Dendritic cell treated with granulocyte-macrophage colony-stimulating factor and Interleukin-4, amounts not matched to agents 40 ng/mL and 50 ng/mL, for 4 days (primary cell): ENCODE results near the gene GCK.

ENCODE experiments used
- H3K27ac Mint-ChIP-seq: one replicate; pipeline ENCODE4 v1.8.0; 2022; ENCODE audit warnings: mild to moderate bottlenecking, mixed read lengths
- H3K27me3 Mint-ChIP-seq: one replicate; pipeline ENCODE4 v1.8.0; 2022; ENCODE audit warnings: mild to moderate bottlenecking, mixed read lengths
- H3K36me3 Mint-ChIP-seq: one replicate; pipeline ENCODE4 v1.8.0; 2022; ENCODE audit warnings: low read depth, mixed read lengths
- H3K4me1 Mint-ChIP-seq: one replicate; pipeline ENCODE4 v1.8.0; 2022; ENCODE audit warnings: low read depth, mixed read lengths
- H3K4me3 Mint-ChIP-seq: one replicate; pipeline ENCODE4 v1.8.0; 2022; ENCODE audit warnings: mild to moderate bottlenecking, moderate library complexity, mixed read lengths
- H3K9me3 Mint-ChIP-seq: one replicate; pipeline ENCODE4 v1.8.0; 2022; ENCODE audit warnings: mixed read lengths
- intact Hi-C: fragments of 100-400 bp; cut with micrococcal nuclease; formaldehyde crosslinking; loops from one replicate; pipeline ENCODE4 v1.15.0; 2022

GCK gene

DNA sequence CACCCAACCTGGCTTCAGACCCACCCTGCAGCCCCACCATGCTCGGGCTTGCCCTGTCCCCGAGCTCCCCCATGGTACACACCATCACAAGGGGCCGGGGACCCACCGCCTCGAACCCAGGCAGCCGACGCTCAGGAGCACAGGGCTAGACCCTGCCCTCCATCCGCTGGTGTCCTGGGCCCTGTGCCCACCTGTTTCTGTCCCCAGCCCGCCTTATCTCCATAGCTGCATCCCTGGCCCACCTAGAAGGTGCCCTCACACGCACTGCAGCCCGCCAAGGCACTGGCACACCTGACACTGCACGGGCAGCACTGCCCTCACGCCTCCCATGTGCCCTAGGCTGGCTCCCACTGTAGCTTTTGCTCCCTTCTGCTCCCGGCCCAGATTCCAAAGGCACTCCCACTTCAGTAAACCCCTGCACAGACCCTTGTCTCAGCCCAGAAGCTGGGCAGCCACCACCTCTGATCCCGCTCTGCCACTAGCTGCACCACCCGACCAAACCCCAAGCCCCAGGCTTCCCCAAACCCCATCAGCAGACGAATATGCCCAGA is 28.7 kb upstream of the GCK start:
- Mint-ChIP-seq H3K9me3 (no peaks in the 10 kb centered on the region), H3K4me1 (peaks cover 14% of the 10 kb centered on the region), H3K27me3 (no peaks in the 10 kb centered on the region), H3K36me3 (peaks cover 16% of the 10 kb centered on the region), H3K27ac (no peak overlapping the region), H3K4me3 (no peak overlapping the region)
- intact Hi-C loops = no loop called here

DNA sequence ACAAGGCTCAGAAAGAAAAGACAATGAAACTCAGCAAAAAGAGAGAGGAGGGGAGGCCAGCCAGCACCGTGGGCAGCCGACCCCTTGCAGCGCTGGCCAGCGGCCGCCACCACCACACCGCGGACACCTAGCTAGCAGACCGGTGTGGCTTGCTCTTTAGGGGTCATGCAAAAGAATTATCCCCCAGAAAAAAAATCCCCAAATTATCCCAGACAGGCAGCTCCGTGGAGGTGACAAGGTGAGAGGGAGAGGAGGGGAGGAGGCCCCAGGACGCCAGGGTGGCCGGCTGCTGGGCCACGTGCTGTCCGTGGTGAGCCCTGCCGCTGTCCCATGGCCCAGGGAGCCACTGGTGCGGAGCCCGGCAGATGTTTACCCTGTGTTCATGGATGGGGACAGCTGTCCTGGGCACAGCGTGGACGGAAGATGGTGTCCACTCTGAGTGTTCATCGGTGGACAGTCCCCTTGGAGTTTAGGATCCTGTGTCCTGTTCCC is 28.0 kb upstream of the GCK start:
- Mint-ChIP-seq H3K9me3 (no peaks in the 10 kb centered on the region), H3K4me1 (peaks cover 19% of the 10 kb centered on the region), H3K27me3 (no peaks in the 10 kb centered on the region), H3K36me3 (peaks cover 22% of the 10 kb centered on the region), H3K4me3 (no peak overlapping the region), H3K27ac (no peak overlapping the region)
- intact Hi-C loops = no loop called here

DNA sequence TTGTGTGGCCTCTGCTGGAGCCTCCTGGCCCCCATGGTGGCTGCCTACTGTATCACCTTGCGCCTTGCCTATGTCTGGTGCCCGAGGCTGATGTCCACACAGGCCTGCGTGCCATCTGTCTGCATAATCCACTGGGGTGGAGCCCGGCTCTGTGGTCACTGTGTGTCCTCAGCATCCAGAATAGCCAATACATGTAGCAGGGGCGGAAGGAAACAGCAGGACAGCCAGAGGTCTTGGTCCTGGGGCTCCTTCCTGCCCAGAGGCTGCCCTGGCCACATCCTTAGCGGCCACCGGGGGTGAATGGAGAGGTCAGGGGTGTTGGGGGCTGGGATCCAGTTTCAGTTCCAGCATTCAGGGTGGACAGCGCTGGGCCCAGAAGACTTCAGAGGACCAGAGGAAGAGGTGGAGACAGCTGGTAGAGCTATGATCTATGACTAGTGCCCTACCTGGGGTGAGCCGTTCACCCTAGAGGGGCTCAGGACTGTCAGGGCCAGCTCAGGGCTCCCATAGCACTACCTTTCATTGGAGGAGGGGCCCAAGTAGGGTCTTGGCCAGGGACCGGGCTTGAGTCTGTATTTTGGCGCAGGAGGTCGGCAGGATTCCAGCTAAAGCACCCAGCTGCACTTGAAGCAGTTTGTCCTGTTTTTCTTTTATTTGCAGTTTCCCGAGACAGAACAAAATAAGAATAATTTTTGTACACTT is 27.4 kb upstream of the GCK start:
- Mint-ChIP-seq H3K4me3 (no peak overlapping the region), H3K27ac (no peak overlapping the region), H3K27me3 (no peaks in the 10 kb centered on the region), H3K9me3 (no peaks in the 10 kb centered on the region), H3K4me1 (peaks cover 20% of the 10 kb centered on the region), H3K36me3 (peaks cover 28% of the 10 kb centered on the region)
- intact Hi-C loops = no loop called here

DNA sequence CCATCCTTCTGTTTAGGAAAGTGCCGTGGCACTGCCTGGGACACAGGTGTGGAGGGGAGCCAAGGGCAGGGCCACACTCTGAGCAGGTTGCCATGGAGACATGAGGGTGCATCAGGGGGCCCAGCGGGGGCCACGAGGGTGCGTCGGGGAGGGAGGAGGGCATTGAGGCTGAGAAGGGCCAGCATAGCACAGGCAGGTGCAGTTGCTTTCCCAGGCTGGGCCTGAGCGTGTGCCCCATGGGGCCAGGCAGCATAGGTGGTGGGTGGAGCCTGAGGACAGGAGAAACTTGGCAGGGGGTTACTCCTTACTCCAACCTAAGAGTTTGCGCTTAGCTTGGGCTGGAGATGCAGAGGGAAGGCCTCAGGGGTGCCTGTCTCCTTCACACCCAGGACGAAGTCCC is 26.8 kb upstream of the GCK start:
- intact Hi-C loops = no loop called here
- Mint-ChIP-seq H3K4me3 (no peak overlapping the region), H3K9me3 (no peaks in the 10 kb centered on the region), H3K4me1 (peaks cover 20% of the 10 kb centered on the region), H3K27ac (no peak overlapping the region), H3K36me3 (peaks cover 35% of the 10 kb centered on the region), H3K27me3 (no peaks in the 10 kb centered on the region)

DNA sequence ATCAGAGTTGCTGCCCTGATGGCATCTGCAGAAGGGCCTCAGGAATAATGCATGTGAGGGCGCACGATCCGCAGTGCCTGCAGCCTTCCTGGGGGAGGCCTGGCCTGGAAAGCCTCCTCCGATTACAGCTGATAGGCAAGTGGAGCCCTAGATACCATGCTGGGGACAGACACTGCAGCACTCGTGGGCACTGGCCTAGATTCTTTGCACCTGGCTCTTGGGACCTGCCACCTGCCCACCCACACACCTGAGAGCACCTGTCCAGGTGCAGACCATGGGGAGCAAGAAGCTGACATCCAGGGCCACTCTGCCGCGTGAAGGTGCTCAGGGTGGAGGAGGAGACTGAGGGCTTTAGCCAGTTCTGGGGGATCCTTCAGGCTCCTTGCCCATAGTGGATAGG is 26.3 kb upstream of the GCK start:
- no peaks in the 10 kb centered on the region for H3K9me3 Mint-ChIP-seq
- H3K4me1 Mint-ChIP-seq = peaks cover 20% of the 10 kb centered on the region
- H3K27ac Mint-ChIP-seq = no peak overlapping the region
- intact Hi-C loops = no loop called here
- H3K36me3 Mint-ChIP-seq = peaks cover 40% of the 10 kb centered on the region
- H3K4me3 Mint-ChIP-seq = no peak overlapping the region
- H3K27me3 Mint-ChIP-seq = no peaks in the 10 kb centered on the region

DNA sequence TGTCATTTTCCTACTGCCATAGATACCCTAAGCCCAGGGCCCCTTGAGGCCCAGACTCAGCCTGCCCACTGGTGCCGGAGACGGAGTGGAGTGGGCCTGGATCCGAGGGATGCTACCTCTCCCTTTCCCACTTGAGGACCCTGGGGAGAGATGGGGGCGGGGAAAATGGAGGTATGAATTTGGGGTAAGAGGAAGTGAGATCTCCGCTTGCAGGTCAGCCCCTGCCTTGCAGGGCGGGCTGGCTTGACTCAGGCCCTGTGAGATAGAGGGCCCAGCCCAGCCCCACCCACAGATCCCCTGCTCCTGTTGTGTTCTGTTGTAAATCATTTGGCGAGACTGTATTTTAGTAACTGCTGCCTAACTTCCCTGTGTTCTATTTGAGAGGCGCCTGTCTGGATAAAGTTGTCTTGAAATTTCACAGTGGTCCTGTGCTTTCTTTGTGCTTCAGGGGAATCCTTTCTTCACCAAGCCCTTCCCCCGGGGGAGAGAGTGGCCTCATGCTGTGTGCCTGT is 24.7 kb upstream of the GCK start:
- no peaks in the 10 kb centered on the region for H3K9me3 Mint-ChIP-seq
- H3K27ac Mint-ChIP-seq = no peak overlapping the region
- peaks cover 55% of the 10 kb centered on the region for H3K36me3 Mint-ChIP-seq
- no peaks in the 10 kb centered on the region for H3K27me3 Mint-ChIP-seq
- no peak overlapping the region for H3K4me3 Mint-ChIP-seq
- intact Hi-C loops = no loop called here
- peaks cover 20% of the 10 kb centered on the region for H3K4me1 Mint-ChIP-seq

DNA sequence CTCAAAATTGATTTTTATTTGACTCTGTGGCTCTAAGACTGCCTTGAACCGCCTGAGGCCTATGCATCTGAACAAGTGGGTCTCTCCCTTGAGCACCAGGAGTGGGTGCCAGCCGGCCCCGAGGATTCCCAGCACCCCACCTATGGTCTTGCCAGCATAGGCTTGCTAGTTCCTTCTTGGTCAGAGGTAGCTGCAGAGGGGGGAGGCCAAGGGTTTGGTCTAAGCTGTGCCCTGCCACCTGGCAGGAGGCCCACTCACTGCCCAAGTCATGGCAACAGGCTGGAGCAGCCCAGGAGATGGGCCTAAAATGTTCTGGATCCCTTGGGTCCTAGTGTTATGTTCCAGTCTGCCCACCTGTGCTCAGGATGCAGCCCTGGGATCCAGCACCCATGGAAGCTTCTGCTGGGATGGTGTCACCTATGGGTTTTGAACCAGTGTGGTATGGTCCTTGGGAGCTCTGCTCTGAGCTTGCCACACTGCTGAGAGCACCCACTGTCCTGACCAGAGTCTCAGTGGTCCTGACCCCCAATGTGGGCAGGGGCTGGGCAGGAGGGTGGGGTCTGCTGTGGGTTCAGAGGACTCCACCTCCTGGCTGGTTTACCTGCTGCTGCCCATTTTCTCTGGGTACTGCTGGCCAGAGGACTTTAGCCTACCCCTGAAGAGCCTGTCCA is 24.1 kb upstream of the GCK start:
- Mint-ChIP-seq H3K27me3 (no peaks in the 10 kb centered on the region), H3K27ac (no peak overlapping the region), H3K4me3 (no peak overlapping the region), H3K9me3 (no peaks in the 10 kb centered on the region), H3K36me3 (peaks cover 61% of the 10 kb centered on the region), H3K4me1 (peaks cover 20% of the 10 kb centered on the region)
- intact Hi-C loops = no loop called here

DNA sequence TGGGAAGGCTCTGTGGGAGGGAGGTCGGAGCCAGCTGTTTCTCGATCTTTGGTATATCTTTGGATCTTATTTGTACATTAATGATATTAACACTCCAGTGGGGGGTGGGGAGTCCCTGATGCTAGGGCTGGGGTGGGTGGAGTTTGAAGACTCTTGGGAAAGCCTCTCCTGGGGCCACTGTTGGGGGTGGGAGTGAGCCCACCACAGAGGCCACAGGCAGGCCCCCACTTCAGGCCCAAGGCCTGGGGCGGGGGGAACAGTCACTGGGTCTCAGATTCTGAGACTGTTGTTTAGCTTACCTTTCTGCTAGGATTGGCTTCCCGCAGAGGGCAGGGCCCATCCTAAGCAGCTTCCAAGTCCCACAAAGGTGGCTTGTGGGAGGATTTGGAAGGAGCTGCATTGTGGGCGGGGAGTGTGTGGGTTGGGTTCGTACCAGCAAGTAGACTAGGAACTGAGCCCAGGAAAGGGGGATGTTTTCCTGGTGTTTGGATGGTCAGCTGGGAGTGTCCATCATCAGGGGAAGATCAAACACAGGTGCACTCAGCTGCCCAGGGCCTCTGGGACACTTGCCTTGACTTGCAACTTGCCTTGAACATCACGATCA is 23.4 kb upstream of the GCK start:
- H3K4me3 Mint-ChIP-seq = no peak overlapping the region
- peaks cover 20% of the 10 kb centered on the region for H3K4me1 Mint-ChIP-seq
- peaks cover 67% of the 10 kb centered on the region for H3K36me3 Mint-ChIP-seq
- no peaks in the 10 kb centered on the region for H3K27me3 Mint-ChIP-seq
- no peaks in the 10 kb centered on the region for H3K9me3 Mint-ChIP-seq
- H3K27ac Mint-ChIP-seq = no peak overlapping the region
- intact Hi-C loops = no loop called here

DNA sequence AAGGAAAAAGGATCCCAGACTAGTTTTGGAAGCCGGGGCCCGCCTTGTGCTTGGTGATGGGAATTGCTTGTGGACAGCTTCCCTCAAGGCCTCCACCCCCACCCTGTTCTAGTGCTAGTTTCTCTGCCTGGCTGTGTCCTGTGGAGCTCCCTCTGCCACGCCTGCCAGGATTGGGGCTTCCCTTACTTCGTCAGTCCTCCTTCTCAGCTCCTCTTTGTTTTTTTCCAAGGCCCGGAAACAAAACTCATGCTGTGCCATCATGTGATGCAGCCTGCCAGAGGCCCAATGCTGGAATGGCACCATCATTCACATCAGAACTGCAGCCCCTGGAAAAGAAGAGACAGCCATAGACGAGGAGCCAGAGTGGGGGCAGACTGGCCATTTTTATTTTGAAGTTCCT is 22.8 kb upstream of the GCK start:
- peaks cover 20% of the 10 kb centered on the region for H3K4me1 Mint-ChIP-seq
- no peaks in the 10 kb centered on the region for H3K9me3 Mint-ChIP-seq
- peaks cover 74% of the 10 kb centered on the region for H3K36me3 Mint-ChIP-seq
- intact Hi-C loops = no loop called here
- no peaks in the 10 kb centered on the region for H3K27me3 Mint-ChIP-seq
- H3K4me3 Mint-ChIP-seq = no peak overlapping the region
- H3K27ac Mint-ChIP-seq = no peak overlapping the region

DNA sequence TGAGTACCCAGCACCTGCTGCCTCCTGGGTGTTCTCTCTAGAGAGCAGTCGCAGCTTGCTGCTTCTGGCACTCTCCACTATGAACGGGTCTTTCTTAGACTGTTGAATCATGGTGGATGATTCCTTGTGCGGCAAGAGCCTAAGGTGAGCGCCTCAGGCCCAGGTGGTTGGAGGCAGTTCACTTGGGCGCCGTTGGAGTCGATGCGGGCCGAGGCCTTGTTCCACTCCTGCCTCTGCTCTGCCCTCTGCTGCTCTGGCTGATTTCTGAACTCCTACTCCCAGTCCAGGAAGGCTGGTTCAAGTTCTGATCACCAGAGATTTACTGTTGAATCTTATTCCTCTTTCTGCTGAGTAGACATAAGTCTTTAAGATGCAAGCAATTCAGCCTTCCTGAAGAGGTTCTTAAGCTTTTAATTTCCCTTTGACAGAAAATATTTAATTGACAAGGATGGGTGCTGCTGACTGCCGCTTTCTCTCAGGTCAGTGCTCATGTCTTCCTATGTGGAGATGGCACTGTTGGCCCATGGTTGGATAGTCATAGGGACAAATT is 22.0 kb upstream of the GCK start:
- intact Hi-C loops = no loop called here
- H3K9me3 Mint-ChIP-seq = no peaks in the 10 kb centered on the region
- H3K36me3 Mint-ChIP-seq = peaks cover 82% of the 10 kb centered on the region
- H3K27me3 Mint-ChIP-seq = no peaks in the 10 kb centered on the region
- H3K4me3 Mint-ChIP-seq = no peak overlapping the region
- no peak overlapping the region for H3K27ac Mint-ChIP-seq
- peaks cover 20% of the 10 kb centered on the region for H3K4me1 Mint-ChIP-seq

DNA sequence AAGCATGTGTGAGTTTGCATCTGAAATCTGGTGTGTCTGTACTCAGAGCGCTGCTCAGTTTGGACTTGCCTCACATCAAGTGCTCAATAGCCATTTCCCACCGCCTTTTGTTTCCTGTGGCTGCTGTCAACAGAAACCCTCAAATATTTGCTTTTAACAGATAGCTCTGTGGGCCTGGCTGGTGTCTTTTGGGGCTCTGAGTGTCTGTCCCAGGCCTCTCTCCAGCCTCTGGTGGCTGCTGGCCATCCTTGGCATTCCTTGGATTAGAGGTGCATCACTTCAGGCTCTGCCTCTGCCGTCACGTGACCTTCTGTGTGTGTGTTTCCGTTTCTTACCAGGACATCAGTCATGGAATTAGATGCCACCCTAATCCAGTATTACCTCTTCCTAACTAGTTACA is 20.9 kb upstream of the GCK start:
- Mint-ChIP-seq H3K9me3 (no peaks in the 10 kb centered on the region), H3K27me3 (no peaks in the 10 kb centered on the region), H3K36me3 (peaks cover 93% of the 10 kb centered on the region), H3K4me1 (peaks cover 20% of the 10 kb centered on the region), H3K4me3 (no peak overlapping the region), H3K27ac (no peak overlapping the region)
- intact Hi-C loops = no loop called here

DNA sequence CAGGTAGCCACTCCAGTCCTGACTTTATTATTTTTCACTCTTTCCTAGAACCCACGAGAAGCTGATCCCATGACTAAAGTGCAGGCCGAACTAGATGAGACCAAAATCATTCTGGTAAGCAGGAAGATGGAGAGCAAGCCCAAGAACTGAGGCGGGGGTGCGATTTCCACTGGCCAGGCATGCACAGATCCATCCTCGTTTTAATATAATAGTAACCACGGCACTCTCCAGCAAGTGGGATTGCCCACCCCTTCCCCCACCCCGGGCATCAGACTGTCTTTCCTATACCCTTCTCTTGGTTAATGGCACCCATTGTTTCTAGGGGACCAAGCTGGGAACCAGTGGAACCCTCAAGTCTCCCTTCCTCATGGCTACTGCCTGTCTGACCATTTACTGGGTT is 18.8 kb upstream of the GCK start:
- H3K4me1 Mint-ChIP-seq = peaks cover 14% of the 10 kb centered on the region
- H3K27me3 Mint-ChIP-seq = no peaks in the 10 kb centered on the region
- H3K4me3 Mint-ChIP-seq = no peak overlapping the region
- H3K36me3 Mint-ChIP-seq = peaks cover 96% of the 10 kb centered on the region
- H3K27ac Mint-ChIP-seq = no peak overlapping the region
- intact Hi-C loops = no loop called here
- H3K9me3 Mint-ChIP-seq = no peaks in the 10 kb centered on the region

DNA sequence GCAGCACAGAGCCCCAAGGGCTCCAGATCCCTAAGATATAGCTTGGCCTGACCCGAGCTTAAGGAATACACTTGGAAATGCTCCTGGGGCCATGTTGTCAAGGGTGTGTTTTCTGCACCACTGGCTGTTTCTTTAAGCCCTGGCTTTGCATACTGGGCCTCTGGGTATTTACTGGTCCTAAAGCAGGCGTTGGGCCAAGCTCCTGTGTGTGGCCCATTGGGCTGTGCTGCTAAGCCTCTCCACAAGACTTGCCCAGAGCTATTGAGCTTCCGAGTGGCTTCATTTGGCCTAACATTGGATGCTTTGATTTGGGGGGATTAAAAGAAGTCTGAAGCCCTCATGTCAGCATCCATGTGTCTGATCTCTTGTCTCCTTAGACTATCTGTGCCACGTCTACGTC is 16.8 kb upstream of the GCK start:
- Mint-ChIP-seq H3K27me3 (no peaks in the 10 kb centered on the region), H3K27ac (no peak overlapping the region), H3K4me3 (no peak overlapping the region), H3K9me3 (no peaks in the 10 kb centered on the region), H3K4me1 (peaks cover 24% of the 10 kb centered on the region), H3K36me3 (peaks cover 78% of the 10 kb centered on the region)
- intact Hi-C loops = no loop called here

DNA sequence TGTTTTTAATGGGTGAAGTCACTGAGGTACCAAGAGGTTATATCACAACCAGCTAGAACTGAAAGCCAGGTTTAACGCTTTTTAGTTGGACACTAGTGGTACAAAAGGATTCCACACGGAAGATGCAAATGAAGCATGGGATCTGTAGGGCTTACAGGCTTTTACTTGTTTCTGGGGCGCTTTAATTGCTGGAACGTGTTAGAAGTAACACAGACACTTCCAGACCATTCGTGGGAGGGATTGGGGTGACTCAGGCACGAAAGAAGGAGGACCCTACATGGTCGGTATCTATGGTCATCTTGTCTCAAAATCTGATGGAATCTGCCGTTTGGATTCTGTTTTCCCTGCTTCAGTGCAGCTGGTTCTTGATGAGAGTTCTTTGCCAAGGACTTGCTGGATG is 12.6 kb upstream of the GCK start:
- intact Hi-C loops = loop anchor here (2.0 kb wide), 1 partner anchor 77 kb away; no protein-coding TSS in a partner anchor
- peaks cover 24% of the 10 kb centered on the region for H3K4me1 Mint-ChIP-seq
- peak overlapping the region; percentile 87 for H3K4me3 Mint-ChIP-seq
- H3K27ac Mint-ChIP-seq = peak overlapping the region; percentile 91
- H3K9me3 Mint-ChIP-seq = no peaks in the 10 kb centered on the region
- peaks cover 40% of the 10 kb centered on the region for H3K36me3 Mint-ChIP-seq
- H3K27me3 Mint-ChIP-seq = peaks cover 10% of the 10 kb centered on the region
